ENCODE results near the gene TTC9. TPM values are rescaled to one million over a fixed set of nuclear protein-coding genes. Genes with fewer than 3 reads are reported as not detected.

Gene TTC9
- total and polyA plus RNA-seq, 2 experiments from 2014 or later, result 10.3 to 34.2 TPM

DNA sequence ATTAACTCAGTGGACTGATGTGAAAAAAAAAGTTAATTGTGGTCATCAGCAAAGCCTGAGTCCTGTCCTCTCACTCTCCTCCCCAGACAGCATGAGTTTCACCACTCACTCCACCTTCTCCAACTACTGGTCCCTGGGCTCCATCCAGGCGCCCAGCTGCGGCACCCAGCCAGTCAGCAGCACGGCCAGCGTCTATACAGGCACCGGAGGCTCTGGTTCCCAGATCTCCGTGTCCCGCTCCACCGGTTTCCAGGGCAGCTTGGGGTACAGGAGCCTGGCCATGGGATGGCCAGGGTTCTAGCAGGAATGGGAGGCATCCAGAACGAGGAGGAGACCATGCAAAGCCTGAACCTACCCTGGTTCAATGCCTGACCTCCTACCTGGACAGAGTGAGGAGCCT is 47.3 kb upstream of the TTC9 start:
- Mint-ChIP-seq H3K27me3 (ENCODE audit: insufficient read depth, low read depth, poor library complexity) (no peaks in the 10 kb centered on the region), H3K9me3 (no peaks in the 10 kb centered on the region), H3K27ac (no peak overlapping the region), H3K4me1 (peaks cover 5% of the 10 kb centered on the region; the same call in 2 of the 3 replicates), H3K4me3 (no peak overlapping the region), H3K36me3 (ENCODE audit: low read depth) (peaks cover 52% of the 10 kb centered on the region)
- Histone ChIP-seq H2AFZ (no peak overlapping the region), H3K9me2 (ENCODE audit: insufficient read depth) (no peaks in the 10 kb centered on the region), H3K27ac (ENCODE audit: low read depth) (no peak overlapping the region), H3K4me3 (no peak overlapping the region), H3F3A (replicated peaks; ENCODE audit: low read depth) (no peaks in the 10 kb centered on the region; the same call in 1 of the 2 replicates), H3K36me3 (ENCODE audit: insufficient read depth) (peaks cover 49% of the 10 kb centered on the region), H3K4me2 (no peak overlapping the region), H3K4me1 (ENCODE audit: insufficient read depth) (0 out of 2 replicates have a peak, but pooled peaks cover 2% of the 10 kb centered on the region), H3K79me2 (replicated peaks; ENCODE audit: insufficient read depth) (peaks cover 69% of the 10 kb centered on the region), H3K27me3 (ENCODE audit: insufficient read depth) (no peaks in the 10 kb centered on the region), H4K20me1 (replicated peaks; ENCODE audit: insufficient read depth) (peaks cover 13% of the 10 kb centered on the region)
- ATAC-seq (no peak), DNase-seq (ENCODE audit: low spot score) (no peak)
- TF ChIP-seq ZNF114 (CRISPR knock-in tag; IDR thresholded peaks at IDR 0.05) (no peak), POLR2AphosphoS5 (IDR thresholded peaks at IDR 0.05; ENCODE audit: low read depth) (no peak), STAT1 (IDR thresholded peaks at IDR 0.05; ENCODE audit: unreplicated experiment) (no peak), ZNF331 (CRISPR knock-in tag; IDR thresholded peaks at IDR 0.05; ENCODE audit: low read depth) (no peak), CREB1 (CRISPR knock-in tag; IDR thresholded peaks at IDR 0.05; ENCODE audit: low read depth) (no peak), EZH2phosphoT487 (IDR thresholded peaks at IDR 0.05; ENCODE audit: unreplicated experiment) (no peak), CTCF (conservative IDR thresholded peaks at IDR 0.05; ENCODE audit: low read depth in 2 of 2) (no peak), JUNB (IDR thresholded peaks at IDR 0.05; ENCODE audit: unreplicated experiment) (no peak), EZH2 (IDR thresholded peaks at IDR 0.05; ENCODE audit: low read depth, unreplicated experiment) (no peak), REST (IDR thresholded peaks at IDR 0.05; ENCODE audit: unreplicated experiment) (no peak), ETS1 (IDR thresholded peaks at IDR 0.05) (no peak), NANOG (IDR thresholded peaks at IDR 0.05; ENCODE audit: borderline replicate concordance) (no peak)
